ENCODE data around the gene PDE4A. TPM values are rescaled to one million over a fixed set of nuclear protein-coding genes. Genes with fewer than 3 reads are reported as not detected.

Gene PDE4A
- total and polyA plus RNA-seq, 2 experiments from 2014 or later, result 5.2 to 5.4 TPM

- no peaks in the 10 kb centered on the region for H3K36me3 Mint-ChIP-seq (ENCODE audit: low read depth)
- peaks cover 5% of the 10 kb centered on the region for H3K27me3 Mint-ChIP-seq (ENCODE audit: insufficient read depth, low read depth, poor library complexity)
- no peak overlapping the region for H3K4me3 ChIP-seq
- no peaks in the 10 kb centered on the region for H3K9me3 Mint-ChIP-seq
- TF ChIP-seq POLR2AphosphoS5 (IDR thresholded peaks at IDR 0.05; ENCODE audit: low read depth) (no peak), REST (IDR thresholded peaks at IDR 0.05; ENCODE audit: unreplicated experiment) (no peak), ZNF462 (CRISPR knock-in tag; IDR thresholded peaks at IDR 0.05) (no peak), STAT1 (IDR thresholded peaks at IDR 0.05; ENCODE audit: unreplicated experiment) (no peak), ZNF114 (CRISPR knock-in tag; IDR thresholded peaks at IDR 0.05) (no peak), ZNF331 (CRISPR knock-in tag; IDR thresholded peaks at IDR 0.05; ENCODE audit: low read depth) (no peak), CREB1 (CRISPR knock-in tag; IDR thresholded peaks at IDR 0.05; ENCODE audit: low read depth) (no peak)
- H2AFZ ChIP-seq, result no peak overlapping the region
- H3K4me3 Mint-ChIP-seq, result no peak overlapping the region
- no peaks in the 10 kb centered on the region for H4K20me1 ChIP-seq (replicated peaks; ENCODE audit: insufficient read depth)
- H3K9me2 ChIP-seq (ENCODE audit: insufficient read depth), result no peaks in the 10 kb centered on the region
- H3K36me3 ChIP-seq (ENCODE audit: insufficient read depth), result no peaks in the 10 kb centered on the region
- H3K27me3 ChIP-seq (ENCODE audit: insufficient read depth), result no peaks in the 10 kb centered on the region
- no peaks in the 10 kb centered on the region for H3K79me2 ChIP-seq (replicated peaks; ENCODE audit: insufficient read depth)
- ATAC-seq (no peak), DNase-seq (ENCODE audit: low spot score) (no peak)
- H3K4me2 ChIP-seq, result no peak overlapping the region
- H3K4me1 ChIP-seq (ENCODE audit: insufficient read depth), result no peaks in the 10 kb centered on the region
- H3K4me1 Mint-ChIP-seq, result no peaks in the 10 kb centered on the region
- no peak overlapping the region for H3K27ac Mint-ChIP-seq
- 0 out of 2 replicates have a peak, but pooled peaks cover 3% of the 10 kb centered on the region for H3F3A ChIP-seq (replicated peaks; ENCODE audit: low read depth)
- no peak overlapping the region for H3K27ac ChIP-seq (ENCODE audit: low read depth)
Measured at GRCh38 chr19:10442698-10443097, 22.4 kb downstream of the PDE4A start.

Data from GM23338 (cell line).